ENCODE measurements around the gene PDE4DIP. TPM values are rescaled to one million over a fixed set of nuclear protein-coding genes. Genes with fewer than 3 reads are reported as not detected.
"Not testable (repeated sequence)": the region's sequence is repeated elsewhere in the genome, so short reads cannot be mapped to it uniquely, and the experiment has no call there.

Gene PDE4DIP
- total RNA-seq, 2 donors from 2014 or later, result 33.0 to 56.2 TPM

DNA sequence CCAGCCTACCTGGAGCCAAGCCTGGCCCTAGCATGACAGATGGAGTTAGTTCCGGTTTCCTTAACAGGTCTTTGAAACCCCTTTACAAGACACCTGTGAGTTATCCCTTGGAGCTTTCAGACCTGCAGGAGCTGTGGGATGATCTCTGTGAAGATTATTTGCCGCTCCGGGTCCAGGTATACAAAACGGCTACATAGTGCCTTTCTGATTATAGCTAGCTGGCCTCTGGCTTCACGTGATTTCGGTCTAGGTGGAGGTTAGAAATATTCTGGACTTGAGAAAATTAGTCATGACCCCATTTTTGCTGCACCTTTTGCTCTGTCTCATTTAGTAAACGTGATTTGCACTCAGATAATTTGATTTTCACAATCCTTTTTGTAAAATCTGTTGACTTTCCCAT is 109.5 kb downstream of the PDE4DIP start:
- H3K4me3 ChIP-seq (ENCODE audit: low read length), result peak overlapping the region; percentile 78
- not testable (repeated sequence) for H3K27ac Mint-ChIP-seq; H3K9ac ChIP-seq (ENCODE audit: extremely low read depth, low read length, poor library complexity, severe bottlenecking); H3K27me3 ChIP-seq (ENCODE audit: control insufficient read depth, insufficient read depth, low read length, poor library complexity, severe bottlenecking); H3K27ac ChIP-seq (ENCODE audit: low read depth, low read length); H3K9me3 ChIP-seq (ENCODE audit: control insufficient read depth, low read length); H3K9me3 Mint-ChIP-seq; H3K36me3 ChIP-seq (ENCODE audit: control insufficient read depth, insufficient read depth, low read length); H3K36me3 Mint-ChIP-seq (ENCODE audit: low read depth); H3K4me1 ChIP-seq (ENCODE audit: control insufficient read depth, insufficient read depth, low read length); H3K27me3 Mint-ChIP-seq (ENCODE audit: insufficient read depth); H3K4me1 Mint-ChIP-seq
- DNase-seq, result peak; percentile 19
- 60 to 69% methylated on average over 1 to 6 of the region's 7 CpGs for WGBS, 2 experiments (ENCODE audit: insufficient coverage in 1 of 2, insufficient read length in 1 of 2)
- H3K4me3 Mint-ChIP-seq, result peak overlapping the region; percentile 58

DNA sequence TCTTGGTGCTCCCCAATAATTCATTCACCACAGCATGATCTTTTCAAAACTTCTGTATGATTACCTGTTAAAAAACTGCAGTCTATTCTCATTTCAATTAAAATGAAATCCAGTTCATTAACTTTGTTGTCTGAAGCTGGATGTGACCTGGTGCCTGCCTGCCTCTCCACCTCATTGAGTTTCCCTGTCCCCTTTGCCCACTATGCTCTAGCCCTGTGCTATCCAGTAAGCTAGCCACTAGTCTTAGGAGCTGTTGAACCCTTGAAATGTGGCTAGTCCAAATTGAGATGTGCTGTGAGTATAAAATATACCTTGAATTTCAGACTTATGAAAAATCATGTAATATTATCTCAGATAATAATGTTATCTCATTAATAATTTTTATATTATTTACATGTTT is 114.1 kb downstream of the PDE4DIP start:
- not testable (repeated sequence) for H3K4me1 ChIP-seq (ENCODE audit: control insufficient read depth, insufficient read depth, low read length); H3K9me3 ChIP-seq (ENCODE audit: control insufficient read depth, low read length); H3K9ac ChIP-seq (ENCODE audit: extremely low read depth, low read length, poor library complexity, severe bottlenecking); DNase-seq; H3K27me3 Mint-ChIP-seq (ENCODE audit: insufficient read depth); H3K4me3 ChIP-seq (ENCODE audit: low read length); H3K4me3 Mint-ChIP-seq; H3K27ac Mint-ChIP-seq; H3K27me3 ChIP-seq (ENCODE audit: control insufficient read depth, insufficient read depth, low read length, poor library complexity, severe bottlenecking); H3K9me3 Mint-ChIP-seq; H3K4me1 Mint-ChIP-seq; H3K27ac ChIP-seq (ENCODE audit: low read depth, low read length); H3K36me3 Mint-ChIP-seq (ENCODE audit: low read depth); H3K36me3 ChIP-seq (ENCODE audit: control insufficient read depth, insufficient read depth, low read length)

GRCh38 chr1:148960212-148961000 is 116.2 kb downstream of the PDE4DIP start:
- H3K9ac ChIP-seq (ENCODE audit: extremely low read depth, low read length, poor library complexity, severe bottlenecking); H3K4me3 ChIP-seq (ENCODE audit: low read length); H3K36me3 Mint-ChIP-seq (ENCODE audit: low read depth); H3K9me3 Mint-ChIP-seq; H3K27ac Mint-ChIP-seq; H3K27me3 ChIP-seq (ENCODE audit: control insufficient read depth, insufficient read depth, low read length, poor library complexity, severe bottlenecking); H3K4me3 Mint-ChIP-seq; H3K4me1 Mint-ChIP-seq; DNase-seq; H3K9me3 ChIP-seq (ENCODE audit: control insufficient read depth, low read length); H3K36me3 ChIP-seq (ENCODE audit: control insufficient read depth, insufficient read depth, low read length); H3K4me1 ChIP-seq (ENCODE audit: control insufficient read depth, insufficient read depth, low read length); H3K27ac ChIP-seq (ENCODE audit: low read depth, low read length); H3K27me3 Mint-ChIP-seq (ENCODE audit: insufficient read depth): not testable (repeated sequence)
- no CpG with 5 or more reads among the region's 4 CpGs for WGBS, 2 experiments (ENCODE audit: insufficient coverage in 1 of 2, insufficient read length in 1 of 2)

DNA sequence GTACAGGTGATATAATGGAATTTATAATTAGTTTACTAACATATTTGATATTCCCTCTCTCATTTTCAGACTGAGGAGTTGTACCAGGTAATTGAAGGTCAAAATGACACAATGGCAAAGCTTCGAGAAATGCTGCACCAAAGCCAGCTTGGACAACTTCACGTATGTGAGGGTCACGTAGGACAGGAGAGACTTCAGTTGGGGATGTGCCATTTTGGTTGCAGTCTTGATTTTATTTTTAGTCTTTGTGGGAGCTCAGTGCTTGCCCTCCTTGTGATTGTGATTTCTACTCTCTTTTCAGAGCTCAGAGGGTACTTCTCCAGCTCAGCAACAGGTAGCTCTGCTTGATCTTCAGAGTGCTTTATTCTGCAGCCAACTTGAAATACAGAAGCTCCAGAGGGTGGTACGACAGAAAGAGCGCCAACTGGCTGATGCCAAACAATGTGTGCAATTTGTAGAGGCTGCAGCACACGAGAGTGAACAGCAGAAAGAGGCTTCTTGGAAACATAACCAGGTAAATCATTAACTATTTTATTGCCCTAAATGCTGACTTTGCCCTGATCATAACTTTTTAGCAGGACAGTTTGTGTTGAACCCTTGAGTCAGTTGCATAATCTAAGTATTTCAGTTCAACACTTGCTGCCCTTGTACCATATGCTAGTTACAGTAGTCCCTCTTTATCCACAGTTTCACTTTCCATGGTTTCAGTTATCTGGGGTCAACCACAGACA is 118.1 kb downstream of the PDE4DIP start:
- H3K27ac Mint-ChIP-seq; H3K4me3 Mint-ChIP-seq; H3K27me3 Mint-ChIP-seq (ENCODE audit: insufficient read depth); H3K27ac ChIP-seq (ENCODE audit: low read depth, low read length); H3K9me3 ChIP-seq (ENCODE audit: control insufficient read depth, low read length); H3K27me3 ChIP-seq (ENCODE audit: control insufficient read depth, insufficient read depth, low read length, poor library complexity, severe bottlenecking); H3K4me1 ChIP-seq (ENCODE audit: control insufficient read depth, insufficient read depth, low read length); DNase-seq; H3K4me3 ChIP-seq (ENCODE audit: low read length); H3K36me3 Mint-ChIP-seq (ENCODE audit: low read depth); H3K36me3 ChIP-seq (ENCODE audit: control insufficient read depth, insufficient read depth, low read length); H3K9me3 Mint-ChIP-seq; H3K9ac ChIP-seq (ENCODE audit: extremely low read depth, low read length, poor library complexity, severe bottlenecking); H3K4me1 Mint-ChIP-seq: not testable (repeated sequence)
- WGBS, 2 experiments (ENCODE audit: insufficient coverage in 1 of 2, insufficient read length in 1 of 2), result 96% methylated on average over 3 of the region's 6 CpGs; no CpG with 5 or more reads in 1 of the 2 experiments

- not testable (repeated sequence) for H3K9me3 Mint-ChIP-seq
These were observed 121.9 kb downstream of the PDE4DIP start for GRCh38 chr1:148966084-148966483.

More at GRCh38 chr1:148966084-148966483, 121.9 kb downstream of the PDE4DIP start:
- not testable (repeated sequence) for H3K9me3 ChIP-seq (ENCODE audit: control insufficient read depth, low read length); H3K27me3 Mint-ChIP-seq (ENCODE audit: insufficient read depth); H3K27me3 ChIP-seq (ENCODE audit: control insufficient read depth, insufficient read depth, low read length, poor library complexity, severe bottlenecking); H3K27ac ChIP-seq (ENCODE audit: low read depth, low read length); H3K27ac Mint-ChIP-seq; DNase-seq; H3K4me3 Mint-ChIP-seq; H3K4me1 ChIP-seq (ENCODE audit: control insufficient read depth, insufficient read depth, low read length); H3K36me3 ChIP-seq (ENCODE audit: control insufficient read depth, insufficient read depth, low read length); H3K4me3 ChIP-seq (ENCODE audit: low read length); H3K36me3 Mint-ChIP-seq (ENCODE audit: low read depth); H3K4me1 Mint-ChIP-seq; H3K9ac ChIP-seq (ENCODE audit: extremely low read depth, low read length, poor library complexity, severe bottlenecking)
- no CpG with 5 or more reads among the region's 2 CpGs for WGBS, 2 experiments (ENCODE audit: insufficient coverage in 1 of 2, insufficient read length in 1 of 2)
- TF ChIP-seq CTCF (conservative IDR thresholded peaks at IDR 0.05), result peak; percentile 34
